HG03175 (cell line): Measurements from ENCODE around the gene TLN1.
A peak's percentile ranks its signal among the peaks of the same experiment; 100 is the strongest.

ENCODE experiments used
- ATAC-seq: cut with Tn5 transposase; IDR thresholded peaks from one replicate; pipeline ENCODE4 v1.9.1; 2021; ENCODE audit warnings: mild to moderate bottlenecking, moderate library complexity; ENCODE audit not compliant: unreplicated experiment

The TLN1 gene

GRCh38 chr9:35756275-35757225 lies 24.6 kb upstream of the TLN1 start:
- ATAC-seq = peak; percentile 62

GRCh38 chr9:35755071-35755470 lies 23.1 kb upstream of the TLN1 start:
- ATAC-seq = no peak

- no peak for ATAC-seq
These were observed 22.3 kb upstream of the TLN1 start, which contains the start of gene MSMP for GRCh38 chr9:35754264-35754663. Gene MSMP (minus strand): TSS chr9:35754276. CDS start chr9:35754129, 147 bp downstream.

GRCh38 chr9:35753466-35753865 lies 21.5 kb upstream of the TLN1 start:
- ATAC-seq = no peak

- no peak for ATAC-seq
These were observed 18.2 kb upstream of the TLN1 start for GRCh38 chr9:35750256-35750531.

- peak; percentile 40 for ATAC-seq
These were observed 17.7 kb upstream of the TLN1 start for GRCh38 chr9:35749515-35750255.

GRCh38 chr9:35748858-35749514 lies 17.0 kb upstream of the TLN1 start, which contains the start of the genes GBA2 and RGP1:
Gene GBA2 (minus strand): TSS chr9:35749228. CDS start chr9:35748704, 524 bp downstream.
Gene RGP1 (plus strand): TSS chr9:35749287. CDS start chr9:35749756, 469 bp downstream.
- ATAC-seq = peak; percentile 76

GRCh38 chr9:35748242-35748857 lies 16.4 kb upstream of the TLN1 start:
- no peak for ATAC-seq

- ATAC-seq = no peak
These were observed 14.6 kb upstream of the TLN1 start for GRCh38 chr9:35746583-35746982.

- ATAC-seq = no peak
These were observed 13.6 kb upstream of the TLN1 start for GRCh38 chr9:35745569-35745968.

GRCh38 chr9:35743880-35744518 lies 12.0 kb upstream of the TLN1 start:
- no peak for ATAC-seq

GRCh38 chr9:35743452-35743851 lies 11.5 kb upstream of the TLN1 start:
- ATAC-seq = no peak

GRCh38 chr9:35741740-35742139 lies 9.7 kb upstream of the TLN1 start:
- ATAC-seq = no peak

- no peak for ATAC-seq
These were observed 8.2 kb upstream of the TLN1 start for GRCh38 chr9:35740243-35740642.

- ATAC-seq = no peak
These were observed 6.9 kb upstream of the TLN1 start for GRCh38 chr9:35738924-35739323.

GRCh38 chr9:35738186-35738585 lies 6.2 kb upstream of the TLN1 start:
- ATAC-seq = no peak

- no peak for ATAC-seq
These were observed 5.1 kb upstream of the TLN1 start for GRCh38 chr9:35737143-35737542.

- no peak for ATAC-seq
These were observed 4.2 kb upstream of the TLN1 start for GRCh38 chr9:35736201-35736633.

- no peak for ATAC-seq
These were observed 2.1 kb upstream of the TLN1 start for GRCh38 chr9:35734096-35734495.

GRCh38 chr9:35732800-35733541 lies 976 bp upstream of the TLN1 start:
- ATAC-seq = peak; percentile 1
